Thyroid gland (tissue), 4 donors: Measurements from ENCODE around the gene ATF5.

Experiments
- POLR2A ChIP-seq, 2 donors: fragments of 450-650 bp; IDR thresholded peaks; one replicate each; pipeline ENCODE4 v1.6.1; 2017; ENCODE audit warnings: antibody characterized with exemption in 2 of 2, mild to moderate bottlenecking in 2 of 2, moderate library complexity in 1 of 2
- TF ChIP-seq, protein P1 (sequence below), 6 experiments: fragments of 200-600 bp in 3 of 6; fragments of 450-650 bp in 3 of 6; sonication (generic) in 3 of 6; IDR thresholded peaks; one replicate each; pipeline ENCODE4 v1.5.1; 2016 to 2019; ENCODE audit warnings: antibody characterized with exemption in 6 of 6, mild to moderate bottlenecking in 2 of 6, inconsistent platforms in 1 of 6, moderate library complexity in 1 of 6

DNA sequence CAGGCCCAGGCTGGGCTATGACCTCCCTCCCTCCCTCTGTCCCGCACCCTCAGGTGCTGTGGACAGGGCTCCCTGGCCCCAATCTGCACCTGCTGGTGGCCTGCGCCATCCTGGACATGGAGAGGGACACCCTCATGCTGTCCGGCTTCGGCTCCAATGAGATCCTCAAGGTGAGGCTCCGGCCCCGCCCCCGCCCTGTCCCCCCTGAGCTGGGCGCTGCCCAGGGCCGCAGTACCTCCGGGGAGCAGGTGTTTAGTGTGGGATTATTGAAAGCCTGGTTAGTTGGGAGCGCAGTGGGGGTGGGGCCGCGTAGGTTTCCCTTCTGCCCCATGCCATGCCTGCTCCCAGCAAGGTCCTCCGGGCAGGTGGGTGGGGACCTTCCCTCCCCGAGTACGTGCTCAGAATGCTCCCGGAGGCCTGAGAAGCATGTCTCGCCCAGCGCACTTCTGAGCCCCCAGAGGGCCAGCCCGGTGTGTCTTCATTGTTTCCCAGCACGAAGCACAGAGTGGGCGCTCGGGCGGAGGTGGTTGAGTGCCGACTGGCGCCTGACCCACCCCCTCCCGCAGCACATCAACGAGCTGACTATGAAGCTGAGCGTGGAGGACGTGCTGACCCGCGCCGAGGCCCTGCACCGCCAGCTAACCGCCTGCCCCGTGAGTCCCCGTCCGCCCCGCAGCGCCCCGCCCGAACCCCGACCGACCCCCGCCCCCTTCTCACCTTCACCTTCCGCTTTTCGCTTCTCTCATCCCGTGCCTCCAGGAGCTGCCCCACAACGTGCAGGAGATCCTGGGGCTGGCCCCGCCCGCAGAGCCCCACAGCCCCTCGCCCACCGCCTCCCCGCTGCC, 41.1 kb upstream of the ATF5 start:
- TF ChIP-seq POLR2A (IDR thresholded peaks at IDR 0.05), result no peak
- TF ChIP-seq, protein P1, sequence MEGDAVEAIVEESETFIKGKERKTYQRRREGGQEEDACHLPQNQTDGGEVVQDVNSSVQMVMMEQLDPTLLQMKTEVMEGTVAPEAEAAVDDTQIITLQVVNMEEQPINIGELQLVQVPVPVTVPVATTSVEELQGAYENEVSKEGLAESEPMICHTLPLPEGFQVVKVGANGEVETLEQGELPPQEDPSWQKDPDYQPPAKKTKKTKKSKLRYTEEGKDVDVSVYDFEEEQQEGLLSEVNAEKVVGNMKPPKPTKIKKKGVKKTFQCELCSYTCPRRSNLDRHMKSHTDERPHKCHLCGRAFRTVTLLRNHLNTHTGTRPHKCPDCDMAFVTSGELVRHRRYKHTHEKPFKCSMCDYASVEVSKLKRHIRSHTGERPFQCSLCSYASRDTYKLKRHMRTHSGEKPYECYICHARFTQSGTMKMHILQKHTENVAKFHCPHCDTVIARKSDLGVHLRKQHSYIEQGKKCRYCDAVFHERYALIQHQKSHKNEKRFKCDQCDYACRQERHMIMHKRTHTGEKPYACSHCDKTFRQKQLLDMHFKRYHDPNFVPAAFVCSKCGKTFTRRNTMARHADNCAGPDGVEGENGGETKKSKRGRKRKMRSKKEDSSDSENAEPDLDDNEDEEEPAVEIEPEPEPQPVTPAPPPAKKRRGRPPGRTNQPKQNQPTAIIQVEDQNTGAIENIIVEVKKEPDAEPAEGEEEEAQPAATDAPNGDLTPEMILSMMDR (IDR thresholded peaks at IDR 0.05), result no peak
